ENCODE data around the gene DYSF.

DNA sequence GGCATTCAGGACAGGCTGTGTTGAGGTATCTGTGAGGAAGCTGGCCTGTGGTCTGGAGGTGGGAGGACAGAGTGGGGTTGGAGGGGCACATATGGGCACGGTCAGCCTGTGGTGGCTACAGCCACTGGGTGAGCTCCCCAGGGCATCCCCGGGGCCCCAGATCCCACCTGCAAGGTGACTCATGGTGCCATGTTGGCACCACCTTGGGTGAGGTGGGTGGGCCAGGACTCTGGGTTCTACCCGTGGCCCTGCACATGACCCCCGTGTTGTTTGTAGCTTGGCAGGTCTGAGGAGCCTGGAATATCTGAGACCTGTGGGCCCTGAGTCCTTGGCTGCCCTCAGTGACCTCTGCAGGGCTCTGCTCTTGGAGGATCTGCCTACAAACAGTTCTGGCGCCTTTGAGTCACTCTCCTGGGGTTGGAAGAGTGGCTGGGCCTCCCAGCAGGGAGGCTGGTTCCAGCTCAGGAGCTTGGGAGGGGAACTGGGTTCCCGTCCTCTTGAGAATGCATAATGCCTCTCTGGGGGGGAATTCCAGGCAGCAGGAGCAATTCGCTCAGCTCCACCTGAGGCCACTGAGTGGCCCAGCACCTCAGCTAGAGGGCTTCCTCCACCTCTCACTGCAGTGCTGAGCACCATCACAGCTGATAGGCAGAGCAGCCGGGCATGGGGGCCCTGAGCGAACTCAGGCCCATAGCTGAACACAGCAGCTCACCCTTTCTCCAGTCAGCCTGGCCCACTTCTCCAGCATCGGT, 105.1 kb downstream of the DYSF start:
- TF ChIP-seq, protein P1, sequence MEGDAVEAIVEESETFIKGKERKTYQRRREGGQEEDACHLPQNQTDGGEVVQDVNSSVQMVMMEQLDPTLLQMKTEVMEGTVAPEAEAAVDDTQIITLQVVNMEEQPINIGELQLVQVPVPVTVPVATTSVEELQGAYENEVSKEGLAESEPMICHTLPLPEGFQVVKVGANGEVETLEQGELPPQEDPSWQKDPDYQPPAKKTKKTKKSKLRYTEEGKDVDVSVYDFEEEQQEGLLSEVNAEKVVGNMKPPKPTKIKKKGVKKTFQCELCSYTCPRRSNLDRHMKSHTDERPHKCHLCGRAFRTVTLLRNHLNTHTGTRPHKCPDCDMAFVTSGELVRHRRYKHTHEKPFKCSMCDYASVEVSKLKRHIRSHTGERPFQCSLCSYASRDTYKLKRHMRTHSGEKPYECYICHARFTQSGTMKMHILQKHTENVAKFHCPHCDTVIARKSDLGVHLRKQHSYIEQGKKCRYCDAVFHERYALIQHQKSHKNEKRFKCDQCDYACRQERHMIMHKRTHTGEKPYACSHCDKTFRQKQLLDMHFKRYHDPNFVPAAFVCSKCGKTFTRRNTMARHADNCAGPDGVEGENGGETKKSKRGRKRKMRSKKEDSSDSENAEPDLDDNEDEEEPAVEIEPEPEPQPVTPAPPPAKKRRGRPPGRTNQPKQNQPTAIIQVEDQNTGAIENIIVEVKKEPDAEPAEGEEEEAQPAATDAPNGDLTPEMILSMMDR (conservative IDR thresholded peaks at IDR 0.05), result no peak
- TF ChIP-seq ZFX (IDR thresholded peaks at IDR 0.05), result no peak

Data from C4-2B (cell line).